DMS114 treated with DMSO at 0.1 percent for 48 hours (cell line): Measurements from ENCODE around the gene LPCAT2.

Experiments
- DNase-seq: peaks from one replicate; lab custom pipeline; 2025; ENCODE audit not compliant: unreplicated experiment; lab: John Stamatoyannopoulos, UW

The LPCAT2 gene

DNA sequence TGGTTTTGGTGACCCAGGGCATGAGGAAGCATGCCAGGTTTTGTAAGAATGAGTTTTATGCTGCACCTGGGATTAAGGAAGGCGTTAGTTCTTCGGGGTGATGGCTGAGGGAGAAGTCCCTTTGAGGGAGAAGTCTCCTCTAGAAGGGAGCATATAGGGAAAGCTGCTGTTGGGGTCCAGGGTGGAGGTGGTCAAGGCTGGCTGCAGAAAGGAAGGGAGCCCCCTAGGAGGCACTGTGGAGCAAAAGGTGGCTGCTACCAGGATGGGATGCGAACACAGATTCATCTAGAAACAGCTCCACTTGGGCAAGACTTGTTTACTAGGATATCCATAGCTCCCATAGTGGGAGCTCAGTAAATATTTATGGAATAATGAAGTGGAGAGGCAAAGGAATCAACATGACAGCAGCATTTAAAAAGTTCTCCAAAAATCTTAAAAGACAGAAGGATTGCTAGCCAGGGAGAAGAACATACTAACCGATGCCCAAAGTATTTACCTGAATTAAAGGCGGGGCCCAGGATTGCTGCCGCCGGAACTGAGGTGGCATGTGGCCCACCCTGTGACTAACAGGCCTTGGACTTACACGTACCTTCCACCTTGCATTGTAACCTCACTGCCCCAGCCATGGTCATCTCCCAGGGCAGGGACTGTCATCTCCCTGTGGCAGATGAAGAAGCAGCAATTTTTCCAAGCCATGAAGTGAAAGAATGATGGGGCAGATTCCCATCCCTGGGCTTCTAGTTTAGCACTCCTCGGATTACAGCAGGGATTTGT lies 7.1 kb upstream of the LPCAT2 start:
- no peak for DNase-seq

DNA sequence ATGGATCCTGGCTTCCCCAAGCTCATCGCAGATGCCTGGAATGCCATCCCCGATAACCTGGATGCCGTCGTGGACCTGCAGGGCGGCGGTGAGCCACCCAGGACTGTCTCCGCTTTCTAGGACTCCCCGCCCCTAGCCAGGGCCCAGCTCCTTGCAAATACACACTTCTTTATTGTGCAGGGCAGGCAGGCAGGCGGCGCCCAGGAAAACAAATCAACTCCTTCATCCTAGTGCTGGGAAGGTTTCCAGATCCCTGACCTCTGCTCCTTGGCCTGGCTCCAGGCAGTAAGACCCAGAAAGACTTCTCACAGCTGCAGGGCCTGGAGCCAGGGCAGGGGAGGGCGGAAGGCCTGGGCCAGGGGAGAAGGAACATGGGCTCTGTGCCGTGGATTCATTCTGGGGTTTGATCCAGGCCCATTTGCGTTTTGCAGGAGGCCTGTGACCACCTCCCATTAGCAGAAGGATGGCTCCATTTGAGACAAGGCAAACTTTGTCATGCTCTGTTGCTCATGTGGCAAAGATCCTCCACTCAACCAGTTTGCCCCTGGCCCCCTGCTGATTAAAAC lies 6.0 kb upstream of the LPCAT2 start:
- no peak for DNase-seq

DNA sequence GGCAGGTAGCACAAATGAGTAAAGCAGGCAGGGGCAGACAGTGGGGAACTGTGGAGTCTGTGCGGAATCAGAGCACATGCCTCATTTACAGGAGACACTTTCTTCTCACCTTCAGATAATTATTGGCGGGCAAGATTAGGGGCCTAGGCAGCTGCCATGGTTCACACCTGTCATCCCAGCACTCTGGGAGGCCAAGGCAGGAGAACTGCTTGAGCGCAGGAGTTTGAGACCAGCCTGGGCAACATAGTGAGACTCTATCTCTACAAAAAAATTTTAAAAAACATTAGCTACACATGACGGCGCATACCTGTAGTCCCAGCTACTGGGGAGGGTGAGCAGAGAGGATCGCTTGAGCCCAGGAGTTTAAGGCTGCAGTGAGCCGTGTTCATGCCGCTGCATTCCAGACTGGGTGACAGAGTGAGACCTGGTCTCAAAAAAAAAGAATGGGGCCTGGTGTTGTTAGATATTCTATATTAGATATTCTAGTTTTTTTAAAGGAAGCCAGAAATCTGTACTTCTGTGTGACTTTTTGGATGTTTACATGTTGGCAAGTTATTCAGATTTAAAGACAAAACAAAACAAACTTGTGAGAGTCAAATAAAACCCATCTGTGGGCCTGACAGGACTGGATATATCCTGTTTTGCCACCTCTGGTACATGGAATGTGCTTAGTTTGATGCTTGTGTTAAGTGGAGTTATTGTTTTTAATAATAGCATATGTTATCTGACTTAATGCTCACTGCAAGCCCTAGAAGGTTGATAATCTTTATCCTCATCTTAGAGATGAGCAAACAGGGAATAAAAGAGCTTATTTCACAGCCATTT lies 4.9 kb upstream of the LPCAT2 start:
- no peak for DNase-seq

DNA sequence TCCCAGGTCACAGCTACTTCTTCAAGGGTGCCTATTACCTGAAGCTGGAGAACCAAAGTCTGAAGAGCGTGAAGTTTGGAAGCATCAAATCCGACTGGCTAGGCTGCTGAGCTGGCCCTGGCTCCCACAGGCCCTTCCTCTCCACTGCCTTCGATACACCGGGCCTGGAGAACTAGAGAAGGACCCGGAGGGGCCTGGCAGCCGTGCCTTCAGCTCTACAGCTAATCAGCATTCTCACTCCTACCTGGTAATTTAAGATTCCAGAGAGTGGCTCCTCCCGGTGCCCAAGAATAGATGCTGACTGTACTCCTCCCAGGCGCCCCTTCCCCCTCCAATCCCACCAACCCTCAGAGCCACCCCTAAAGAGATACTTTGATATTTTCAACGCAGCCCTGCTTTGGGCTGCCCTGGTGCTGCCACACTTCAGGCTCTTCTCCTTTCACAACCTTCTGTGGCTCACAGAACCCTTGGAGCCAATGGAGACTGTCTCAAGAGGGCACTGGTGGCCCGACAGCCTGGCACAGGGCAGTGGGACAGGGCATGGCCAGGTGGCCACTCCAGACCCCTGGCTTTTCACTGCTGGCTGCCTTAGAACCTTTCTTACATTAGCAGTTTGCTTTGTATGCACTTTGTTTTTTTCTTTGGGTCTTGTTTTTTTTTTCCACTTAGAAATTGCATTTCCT lies 3.4 kb upstream of the LPCAT2 start:
- DNase-seq: no peak

DNA sequence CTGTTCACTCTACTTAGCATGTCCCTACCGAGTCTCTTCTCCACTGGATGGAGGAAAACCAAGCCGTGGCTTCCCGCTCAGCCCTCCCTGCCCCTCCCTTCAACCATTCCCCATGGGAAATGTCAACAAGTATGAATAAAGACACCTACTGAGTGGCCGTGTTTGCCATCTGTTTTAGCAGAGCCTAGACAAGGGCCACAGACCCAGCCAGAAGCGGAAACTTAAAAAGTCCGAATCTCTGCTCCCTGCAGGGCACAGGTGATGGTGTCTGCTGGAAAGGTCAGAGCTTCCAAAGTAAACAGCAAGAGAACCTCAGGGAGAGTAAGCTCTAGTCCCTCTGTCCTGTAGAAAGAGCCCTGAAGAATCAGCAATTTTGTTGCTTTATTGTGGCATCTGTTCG lies 2.8 kb upstream of the LPCAT2 start:
- no peak for DNase-seq

DNA sequence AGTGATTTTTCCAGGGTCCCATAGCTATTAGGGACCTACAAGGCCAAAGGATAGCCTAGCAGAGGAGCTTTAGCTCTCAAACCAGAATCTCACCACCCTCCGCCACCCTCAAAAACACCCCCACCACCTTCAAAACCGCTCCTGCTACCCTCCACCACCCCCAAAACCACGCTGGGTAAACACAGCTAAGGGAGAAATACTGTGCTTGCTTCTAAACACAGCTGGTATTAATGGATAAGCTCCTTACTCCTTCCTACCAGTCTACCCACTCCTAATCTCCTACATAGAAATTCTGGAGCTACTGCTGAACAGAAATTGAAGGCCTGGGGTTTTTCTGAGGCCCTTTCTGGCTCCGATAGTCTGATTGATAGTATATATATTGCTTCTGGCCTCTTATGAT lies 2.2 kb upstream of the LPCAT2 start:
- no peak for DNase-seq

DNA sequence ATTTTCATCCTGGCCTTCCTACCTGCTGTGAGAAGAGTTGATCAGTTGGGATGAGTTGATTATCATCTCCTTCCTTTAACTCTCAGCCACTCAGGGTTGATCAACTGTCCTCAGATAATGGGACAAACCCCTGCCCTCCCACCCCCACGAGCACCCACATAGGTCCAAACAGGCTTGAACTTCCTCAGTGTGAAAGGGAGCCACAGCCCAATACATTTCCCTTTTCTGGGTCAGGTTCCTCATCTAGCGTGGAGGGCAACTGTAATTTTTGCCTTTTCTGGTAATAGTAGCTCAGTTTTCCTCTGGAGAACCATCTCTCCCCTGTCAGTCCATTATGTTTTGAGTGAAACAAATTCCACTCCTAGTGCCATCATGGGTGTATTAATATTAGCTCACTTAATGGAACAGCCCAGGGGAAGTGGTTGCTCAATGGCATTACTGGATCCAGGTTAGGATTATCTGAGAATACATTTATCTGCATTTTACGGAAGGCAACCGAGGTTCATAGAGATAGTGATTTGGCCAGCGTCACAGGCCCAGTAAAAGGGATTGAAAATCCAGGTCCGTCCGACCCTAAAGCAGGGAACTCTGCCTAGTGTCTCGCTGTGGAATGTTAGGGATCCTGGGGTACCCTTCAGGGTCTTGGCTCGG lies 476 bp upstream of the LPCAT2 start:
- DNase-seq: no peak

DNA sequence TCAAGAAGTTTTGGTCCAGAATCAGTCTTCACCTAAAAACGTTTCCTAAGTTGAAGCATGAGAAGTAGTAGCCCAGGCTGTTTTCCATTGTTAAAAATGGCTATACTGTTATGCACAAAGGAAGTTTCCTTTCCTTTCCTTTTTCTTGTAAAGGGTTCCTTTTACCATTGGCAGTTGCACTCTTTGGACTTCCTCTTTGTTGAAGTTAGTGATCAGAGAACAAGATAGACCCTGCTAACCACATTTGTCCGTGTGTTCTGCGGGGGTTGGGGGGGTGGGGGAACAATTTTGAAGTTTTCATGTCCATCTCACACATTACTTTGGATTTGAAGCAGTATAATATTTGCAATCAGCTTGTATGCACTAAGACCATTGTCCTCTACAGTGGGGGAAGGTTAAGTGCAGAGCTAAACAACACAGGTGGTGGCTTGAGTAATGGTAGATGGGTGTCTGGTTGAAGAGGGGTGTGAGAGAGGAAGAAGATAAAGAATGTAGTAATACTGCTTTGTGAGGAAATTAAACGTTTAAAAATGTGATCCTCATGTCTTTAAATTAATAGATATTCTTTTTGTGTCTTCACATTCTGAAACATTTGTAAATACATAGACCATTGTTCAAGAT lies 1.4 kb downstream of the LPCAT2 start:
- no peak for DNase-seq

DNA sequence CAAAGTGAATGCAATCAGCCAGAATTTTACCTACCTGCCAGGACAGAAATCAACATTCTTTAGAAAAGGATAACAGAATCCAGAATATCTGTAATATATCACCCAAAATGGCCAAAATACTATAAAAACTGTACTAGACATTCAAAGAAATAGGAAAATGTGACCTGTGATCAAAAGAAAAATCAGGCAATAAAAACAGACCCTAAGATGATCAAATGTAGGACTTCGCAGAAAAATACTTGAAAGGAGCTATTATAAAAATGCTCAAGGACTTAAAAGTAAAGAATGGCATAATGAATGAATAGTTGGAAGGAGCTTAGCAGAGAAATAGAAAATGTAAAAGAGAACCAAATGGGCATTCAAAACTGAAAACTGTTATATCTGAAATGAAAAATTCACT lies 4.1 kb downstream of the LPCAT2 start:
- no peak for DNase-seq

DNA sequence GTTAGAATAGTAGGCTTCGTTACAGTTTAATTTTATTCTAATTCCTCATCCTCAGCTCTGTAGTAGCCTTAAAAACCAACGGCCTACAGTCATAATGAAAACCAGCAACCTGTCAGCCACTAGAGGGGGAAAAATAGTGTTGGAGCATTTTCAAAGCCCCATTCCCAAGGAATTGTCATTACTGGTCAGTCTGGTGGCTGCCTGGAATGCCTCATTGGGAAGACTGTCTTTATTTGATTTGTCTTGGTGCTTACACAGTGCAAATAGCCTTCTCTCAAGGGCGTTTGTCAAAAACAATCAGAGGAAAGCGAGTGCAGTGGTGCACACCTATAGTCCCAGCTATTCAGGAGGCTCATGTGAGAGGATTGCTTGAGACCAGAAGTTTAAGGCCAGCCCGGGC lies 4.7 kb downstream of the LPCAT2 start:
- DNase-seq: no peak

DNA sequence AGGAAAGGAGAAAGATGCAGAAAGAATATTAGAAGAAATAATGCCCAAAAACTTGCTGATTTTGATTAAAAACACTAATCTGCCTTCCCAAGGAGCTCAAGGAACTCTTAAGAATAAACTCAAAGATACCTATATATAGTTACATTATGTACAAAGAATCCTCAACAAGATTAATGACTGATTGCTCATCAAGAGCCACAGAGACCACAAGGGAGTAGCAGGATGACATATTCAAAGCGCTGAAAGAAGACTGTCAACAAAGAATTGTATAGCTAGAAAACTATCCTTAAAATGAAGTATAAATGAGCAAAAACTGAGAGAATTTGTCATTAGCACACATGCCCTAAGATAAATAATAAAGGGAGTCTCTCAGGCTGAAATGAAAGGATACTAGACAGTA lies 6.2 kb downstream of the LPCAT2 start:
- DNase-seq: no peak

DNA sequence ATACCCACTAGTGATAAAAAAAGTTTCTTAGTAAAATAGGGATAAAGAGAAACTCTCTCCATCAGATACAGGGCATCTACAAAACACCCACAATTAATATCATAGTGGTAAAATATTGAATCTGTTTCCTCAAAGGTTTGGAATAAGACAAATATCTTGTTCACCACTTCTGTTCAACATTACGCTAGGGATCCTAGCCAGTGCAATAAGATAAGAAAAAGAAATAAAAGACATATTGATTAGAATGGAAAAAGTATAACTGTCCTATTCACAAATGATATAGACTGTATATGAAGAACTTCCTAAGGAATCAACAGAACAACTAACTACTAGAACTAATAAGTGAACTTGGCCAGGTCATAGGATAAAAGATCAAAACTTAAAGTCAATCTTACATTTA lies 12.9 kb downstream of the LPCAT2 start:
- DNase-seq: no peak

DNA sequence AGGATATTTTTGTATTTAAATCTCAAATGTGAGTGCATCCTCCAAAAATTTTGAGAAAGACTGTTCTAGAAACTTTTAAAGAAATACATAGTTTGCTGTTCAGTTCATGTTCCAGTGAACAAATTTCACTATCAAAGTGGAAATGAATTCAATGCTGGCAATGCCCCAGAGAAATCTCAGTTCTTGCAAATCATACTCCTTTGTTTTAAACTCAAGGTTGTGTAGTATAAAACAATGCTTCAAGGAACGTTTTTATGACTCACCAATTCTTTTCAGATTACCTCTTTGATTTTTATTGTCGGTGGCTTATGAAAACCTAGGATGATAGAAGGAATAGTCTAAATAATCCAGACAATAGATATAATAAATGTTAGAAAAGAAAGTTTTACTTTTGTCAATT lies 17.6 kb downstream of the LPCAT2 start:
- DNase-seq: no peak

DNA sequence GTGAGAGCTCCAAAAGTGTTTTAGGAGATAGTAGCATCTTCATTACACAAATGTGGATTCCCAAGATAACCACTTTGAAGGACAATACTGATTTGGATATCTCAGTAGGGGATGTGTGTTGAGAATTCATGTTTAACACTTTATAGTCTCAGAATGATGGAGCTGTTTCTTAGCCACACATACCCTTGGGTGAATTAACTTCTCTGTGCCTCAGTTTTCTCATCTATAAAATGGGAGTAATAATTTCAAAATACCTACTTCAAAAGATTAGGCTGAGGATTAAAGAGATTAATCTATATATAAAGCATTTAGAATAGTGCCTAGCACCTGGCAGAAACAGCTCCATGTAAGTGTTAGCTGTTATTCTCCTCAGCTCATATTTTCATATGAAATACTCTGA lies 19.0 kb downstream of the LPCAT2 start:
- no peak for DNase-seq

DNA sequence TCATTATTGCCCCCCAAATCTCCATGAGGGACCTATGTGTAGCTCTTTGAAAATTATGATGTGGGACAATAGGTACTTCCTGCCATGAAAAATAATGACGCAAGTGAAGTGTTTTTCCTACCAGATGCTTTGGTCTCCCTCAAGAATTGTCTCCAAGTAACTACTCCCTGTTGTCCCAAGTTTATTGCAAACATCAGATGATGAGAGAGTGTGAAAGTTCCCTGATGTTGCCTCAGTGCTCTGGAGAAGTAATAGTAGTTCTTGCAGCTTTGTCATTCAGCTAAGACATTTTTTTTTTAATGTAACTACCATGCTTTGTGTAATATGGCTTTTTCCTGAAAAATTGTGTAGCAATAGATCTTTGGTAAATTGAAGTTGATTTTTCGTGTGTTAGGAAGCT lies 20.1 kb downstream of the LPCAT2 start:
- DNase-seq: no peak

DNA sequence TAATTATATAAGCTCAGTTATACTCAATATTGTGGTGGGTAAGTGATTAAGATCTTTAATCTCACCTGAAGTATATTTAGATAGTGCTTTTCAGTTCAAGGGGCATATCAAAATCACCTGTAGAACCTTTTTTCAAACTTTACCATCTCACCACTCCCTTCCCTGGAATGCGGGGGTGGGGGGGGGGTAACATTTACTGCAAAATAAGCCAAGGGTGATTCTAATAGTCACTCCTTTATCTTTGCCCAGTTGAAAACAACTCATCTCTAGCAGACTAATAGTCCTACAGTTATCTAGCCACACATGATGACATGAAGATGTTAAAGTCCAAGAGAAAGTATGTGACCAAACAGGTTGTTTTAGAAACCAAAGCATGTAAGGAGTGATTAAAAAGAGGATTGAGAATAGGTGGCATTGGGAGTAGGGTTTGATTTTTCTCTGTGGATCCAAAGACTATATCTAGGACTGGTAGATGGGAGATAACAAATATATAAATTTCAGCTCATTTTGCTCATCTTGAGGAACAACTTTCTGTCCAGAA lies 21.5 kb downstream of the LPCAT2 start:
- DNase-seq: no peak

DNA sequence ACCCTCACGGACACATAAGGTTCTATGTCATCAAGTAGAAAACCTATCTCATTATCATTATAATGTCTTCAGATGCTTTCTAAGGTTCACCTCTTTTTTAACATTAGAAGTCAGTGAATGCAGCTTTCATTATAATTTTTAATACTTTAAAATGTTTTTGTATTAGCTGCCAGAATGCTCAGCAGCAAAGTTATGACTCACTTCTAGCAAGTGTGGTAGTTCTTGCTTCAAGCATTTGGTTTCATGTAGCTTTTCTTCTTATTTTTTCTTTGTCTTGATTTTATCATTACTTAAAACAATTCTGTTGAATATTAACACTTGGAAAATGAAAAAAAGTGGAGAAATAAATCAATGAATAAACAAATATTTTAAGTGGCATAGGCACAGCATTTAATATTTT lies 23.4 kb downstream of the LPCAT2 start:
- DNase-seq: no peak

DNA sequence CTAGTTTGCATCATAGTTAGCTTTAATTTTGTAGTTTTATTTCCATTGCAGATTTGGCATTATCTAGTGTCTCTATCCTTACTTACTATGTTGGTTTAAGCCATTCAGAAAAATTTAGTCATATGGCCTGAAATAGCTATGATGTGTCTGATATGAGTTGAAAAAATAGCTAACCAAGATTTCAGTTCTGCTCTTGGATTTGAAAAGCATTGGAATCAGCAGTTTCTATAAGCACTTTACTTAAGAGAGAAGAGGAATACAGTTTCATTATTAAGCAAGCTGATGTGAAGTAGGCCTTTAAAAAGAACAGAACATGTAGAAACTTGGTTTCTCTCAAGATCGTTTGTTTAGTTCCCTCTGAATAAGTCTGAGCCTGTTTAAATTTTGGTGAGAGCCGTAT lies 25.9 kb downstream of the LPCAT2 start:
- no peak for DNase-seq

DNA sequence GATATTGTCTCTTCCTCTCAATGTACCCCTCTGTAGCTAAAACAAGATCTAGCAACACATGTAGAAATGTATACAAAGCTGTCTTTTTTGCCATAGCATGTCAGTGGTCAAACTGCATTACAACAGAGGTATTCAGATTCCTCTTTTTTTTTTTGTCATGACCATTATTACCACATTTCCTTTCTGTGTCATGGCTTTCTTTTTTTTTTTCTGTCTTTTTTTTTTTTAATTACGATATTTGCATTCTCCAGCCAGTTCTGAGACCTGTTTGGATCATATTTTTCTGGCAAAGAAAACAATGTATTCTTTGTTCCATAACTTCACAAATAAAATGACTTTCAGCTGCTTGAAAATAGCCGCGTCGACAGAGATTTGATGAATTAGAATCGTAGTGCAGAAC lies 30.2 kb downstream of the LPCAT2 start:
- DNase-seq: no peak

DNA sequence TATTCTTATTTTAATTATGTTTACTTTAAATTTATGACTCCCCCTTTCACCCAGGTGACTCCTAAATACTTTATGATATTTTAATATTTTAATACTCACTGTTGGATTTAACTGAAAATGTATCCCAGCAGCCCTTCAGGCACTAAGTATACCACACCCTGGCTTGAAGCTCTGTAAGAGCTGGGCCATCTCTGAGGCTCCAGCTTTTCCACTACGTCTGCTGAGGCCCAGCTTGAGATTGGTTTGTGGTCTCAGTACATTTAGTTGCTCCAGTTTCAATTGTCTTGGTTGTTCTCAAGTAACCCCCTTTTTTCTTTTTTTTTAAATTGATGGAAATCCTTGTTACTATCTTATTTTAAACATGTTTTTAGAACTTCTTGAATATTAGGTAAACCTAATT lies 30.6 kb downstream of the LPCAT2 start:
- no peak for DNase-seq
